ENCODE data around the gene EFNA5. TPM values are rescaled to one million over a fixed set of nuclear protein-coding genes. Genes with fewer than 3 reads are reported as not detected.

Gene EFNA5
- total and polyA plus RNA-seq, 2 of the 13 experiments (the other 11 are each of a cell fraction or from before 2014, with no cell fraction given) = not detected

DNA sequence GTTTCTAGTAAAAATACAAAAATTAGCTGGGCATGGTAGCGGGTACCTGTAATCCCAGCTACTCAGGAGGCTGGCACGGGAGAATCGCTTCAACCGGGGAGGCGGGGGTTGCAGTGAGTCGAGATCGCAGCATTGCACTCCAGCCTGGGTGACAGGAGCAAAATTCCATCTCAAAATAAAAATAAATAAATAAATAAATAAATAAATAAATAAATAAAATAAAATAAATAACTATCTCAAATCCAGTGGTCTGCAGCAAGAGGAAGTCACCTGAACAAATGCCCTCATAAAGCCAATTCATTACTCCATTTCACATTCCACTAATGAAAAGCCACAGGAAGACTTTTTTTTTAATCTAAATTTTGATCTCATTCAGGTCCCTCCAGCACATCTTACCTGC lies 114.2 kb downstream of the EFNA5 start:
- no peak for DNase-seq (ENCODE audit: low spot score)
- no peaks in the 10 kb centered on the region for H3K9me3 ChIP-seq (ENCODE audit: low read length)
- WGBS (ENCODE audit: low lambda C conversion rate) = 87% methylated on average over 7 of the region's 7 CpGs
- ATAC-seq = no peak
- no peak overlapping the region for H3K4me3 ChIP-seq (replicated peaks in 1 of 3; ENCODE audit: insufficient read depth in 1 of 3, low read depth in 2 of 3, low read length in 3 of 3)
- no peak for TF ChIP-seq ZSCAN31 (CRISPR knock-in tag; IDR thresholded peaks at IDR 0.05; ENCODE audit: low read depth)
- H4K20me1 ChIP-seq (ENCODE audit: insufficient read depth, low read length) = no peaks in the 10 kb centered on the region
- intact Hi-C loops (cut with micrococcal nuclease; ENCODE audit: unreplicated experiment) = no loop called here
- no peaks in the 10 kb centered on the region for H3K36me3 ChIP-seq (replicated peaks in 1 of 2; ENCODE audit: control insufficient read depth in 1 of 2, insufficient read depth in 2 of 2, low read length in 2 of 2)
- H2AFZ ChIP-seq (ENCODE audit: low read length) = no peak overlapping the region
- no peak overlapping the region for H3K4me2 ChIP-seq (ENCODE audit: low read depth, low read length)
- POLR2A ChIA-PET = no interaction called here
- H3K27ac ChIP-seq (ENCODE audit: extremely low read length, insufficient read depth, low read length) = no peak overlapping the region
- H3K4me1 ChIP-seq (ENCODE audit: insufficient read depth, low read length) = no peaks in the 10 kb centered on the region
- in situ Hi-C loops (cut with HindIII; ENCODE audit: extremely low pct_ligation_motif_present, low pct_unique_long_range_greater_than_20kb) = no loop called here
- CTCF ChIA-PET (ENCODE audit: low intra/inter-chr PET ratio, low total read pairs) = no interaction called here
- no peak overlapping the region for H3K9ac ChIP-seq (ENCODE audit: insufficient read depth, low read depth, low read length)
- no peak for FAIRE-seq
- no peaks in the 10 kb centered on the region; a peak in 1 of 5 replicates for H3K27me3 ChIP-seq (ENCODE audit: control insufficient read depth in 1 of 2, insufficient read depth in 2 of 2, low read length in 2 of 2)
- H3K79me2 ChIP-seq (ENCODE audit: insufficient read depth, low read length) = no peaks in the 10 kb centered on the region
- BruUV-seq (replicated peaks) = no TSS peak

DNA sequence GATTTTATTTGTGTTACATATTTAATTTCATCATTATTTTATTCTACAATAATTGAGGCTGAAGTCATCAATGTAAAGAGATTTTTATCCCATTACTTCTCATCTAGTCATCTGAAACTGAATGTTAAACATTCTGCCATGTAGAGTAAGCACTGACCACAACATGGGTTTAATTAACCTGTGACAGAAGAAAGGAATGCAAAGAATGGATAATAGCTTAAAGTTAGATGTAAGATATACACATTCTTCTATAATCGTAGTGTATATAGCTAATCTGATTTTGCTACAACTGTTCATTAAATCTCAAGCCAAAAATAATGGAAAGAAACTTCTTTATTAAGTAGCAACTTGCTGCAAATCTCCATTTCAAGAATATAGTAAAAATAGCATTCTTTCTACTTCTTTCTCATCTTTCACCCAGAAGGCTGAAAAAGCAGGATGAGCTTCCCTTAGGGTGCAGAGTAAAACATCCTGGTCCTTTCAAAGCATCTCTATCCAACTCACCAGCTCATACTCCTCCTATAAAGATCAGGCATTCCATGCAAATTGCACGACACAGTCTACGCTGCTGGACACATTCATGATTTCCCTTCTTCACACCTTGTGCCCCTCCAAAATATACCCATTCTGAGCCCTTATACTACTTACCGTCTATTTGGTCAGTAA lies 115.2 kb downstream of the EFNA5 start:
- TF ChIP-seq, protein P1, sequence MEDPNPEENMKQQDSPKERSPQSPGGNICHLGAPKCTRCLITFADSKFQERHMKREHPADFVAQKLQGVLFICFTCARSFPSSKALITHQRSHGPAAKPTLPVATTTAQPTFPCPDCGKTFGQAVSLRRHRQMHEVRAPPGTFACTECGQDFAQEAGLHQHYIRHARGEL (CRISPR knock-in tag; IDR thresholded peaks at IDR 0.05) = no peak
- TF ChIP-seq ZNF431 (CRISPR knock-in tag; IDR thresholded peaks at IDR 0.05; ENCODE audit: borderline replicate concordance, low read depth) (no peak), TAF15 (IDR thresholded peaks at IDR 0.05; ENCODE audit: low read depth, low read length, poor library complexity, severe bottlenecking) (no peak), ZMYM4 (CRISPR knock-in tag; IDR thresholded peaks at IDR 0.05) (no peak)
- TF ChIP-seq, protein P2, sequence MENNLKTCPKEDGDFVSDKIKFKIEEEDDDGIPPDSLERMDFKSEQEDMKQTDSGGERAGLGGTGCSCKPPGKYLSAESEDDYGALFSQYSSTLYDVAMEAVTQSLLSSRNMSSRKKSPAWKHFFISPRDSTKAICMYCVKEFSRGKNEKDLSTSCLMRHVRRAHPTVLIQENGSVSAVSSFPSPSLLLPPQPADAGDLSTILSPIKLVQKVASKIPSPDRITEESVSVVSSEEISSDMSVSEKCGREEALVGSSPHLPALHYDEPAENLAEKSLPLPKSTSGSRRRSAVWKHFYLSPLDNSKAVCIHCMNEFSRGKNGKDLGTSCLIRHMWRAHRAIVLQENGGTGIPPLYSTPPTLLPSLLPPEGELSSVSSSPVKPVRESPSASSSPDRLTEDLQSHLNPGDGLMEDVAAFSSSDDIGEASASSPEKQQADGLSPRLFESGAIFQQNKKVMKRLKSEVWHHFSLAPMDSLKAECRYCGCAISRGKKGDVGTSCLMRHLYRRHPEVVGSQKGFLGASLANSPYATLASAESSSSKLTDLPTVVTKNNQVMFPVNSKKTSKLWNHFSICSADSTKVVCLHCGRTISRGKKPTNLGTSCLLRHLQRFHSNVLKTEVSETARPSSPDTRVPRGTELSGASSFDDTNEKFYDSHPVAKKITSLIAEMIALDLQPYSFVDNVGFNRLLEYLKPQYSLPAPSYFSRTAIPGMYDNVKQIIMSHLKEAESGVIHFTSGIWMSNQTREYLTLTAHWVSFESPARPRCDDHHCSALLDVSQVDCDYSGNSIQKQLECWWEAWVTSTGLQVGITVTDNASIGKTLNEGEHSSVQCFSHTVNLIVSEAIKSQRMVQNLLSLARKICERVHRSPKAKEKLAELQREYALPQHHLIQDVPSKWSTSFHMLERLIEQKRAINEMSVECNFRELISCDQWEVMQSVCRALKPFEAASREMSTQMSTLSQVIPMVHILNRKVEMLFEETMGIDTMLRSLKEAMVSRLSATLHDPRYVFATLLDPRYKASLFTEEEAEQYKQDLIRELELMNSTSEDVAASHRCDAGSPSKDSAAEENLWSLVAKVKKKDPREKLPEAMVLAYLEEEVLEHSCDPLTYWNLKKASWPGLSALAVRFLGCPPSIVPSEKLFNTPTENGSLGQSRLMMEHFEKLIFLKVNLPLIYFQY (CRISPR knock-in tag; IDR thresholded peaks at IDR 0.05; ENCODE audit: borderline replicate concordance) = no peak
- TF ChIP-seq, protein P3, sequence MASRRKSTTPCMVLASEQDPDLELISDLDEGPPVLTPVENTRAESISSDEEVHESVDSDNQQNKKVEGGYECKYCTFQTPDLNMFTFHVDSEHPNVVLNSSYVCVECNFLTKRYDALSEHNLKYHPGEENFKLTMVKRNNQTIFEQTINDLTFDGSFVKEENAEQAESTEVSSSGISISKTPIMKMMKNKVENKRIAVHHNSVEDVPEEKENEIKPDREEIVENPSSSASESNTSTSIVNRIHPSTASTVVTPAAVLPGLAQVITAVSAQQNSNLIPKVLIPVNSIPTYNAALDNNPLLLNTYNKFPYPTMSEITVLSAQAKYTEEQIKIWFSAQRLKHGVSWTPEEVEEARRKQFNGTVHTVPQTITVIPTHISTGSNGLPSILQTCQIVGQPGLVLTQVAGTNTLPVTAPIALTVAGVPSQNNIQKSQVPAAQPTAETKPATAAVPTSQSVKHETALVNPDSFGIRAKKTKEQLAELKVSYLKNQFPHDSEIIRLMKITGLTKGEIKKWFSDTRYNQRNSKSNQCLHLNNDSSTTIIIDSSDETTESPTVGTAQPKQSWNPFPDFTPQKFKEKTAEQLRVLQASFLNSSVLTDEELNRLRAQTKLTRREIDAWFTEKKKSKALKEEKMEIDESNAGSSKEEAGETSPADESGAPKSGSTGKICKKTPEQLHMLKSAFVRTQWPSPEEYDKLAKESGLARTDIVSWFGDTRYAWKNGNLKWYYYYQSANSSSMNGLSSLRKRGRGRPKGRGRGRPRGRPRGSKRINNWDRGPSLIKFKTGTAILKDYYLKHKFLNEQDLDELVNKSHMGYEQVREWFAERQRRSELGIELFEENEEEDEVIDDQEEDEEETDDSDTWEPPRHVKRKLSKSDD (CRISPR knock-in tag; IDR thresholded peaks at IDR 0.05; ENCODE audit: low read depth) = no peak
- no peak for ATAC-seq
- POLR2A ChIA-PET = no interaction called here
- Histone ChIP-seq H3K4me3 (replicated peaks in 1 of 3; ENCODE audit: insufficient read depth in 1 of 3, low read depth in 2 of 3, low read length in 3 of 3) (no peak overlapping the region), H3K9me3 (ENCODE audit: low read length) (no peaks in the 10 kb centered on the region), H3K27me3 (ENCODE audit: control insufficient read depth in 1 of 2, insufficient read depth in 2 of 2, low read length in 2 of 2) (no peaks in the 10 kb centered on the region; a peak in 1 of 5 replicates), H3K9ac (ENCODE audit: insufficient read depth, low read depth, low read length) (no peak overlapping the region), H4K20me1 (ENCODE audit: insufficient read depth, low read length) (no peaks in the 10 kb centered on the region), H3K4me2 (ENCODE audit: low read depth, low read length) (no peak overlapping the region), H3K4me1 (ENCODE audit: insufficient read depth, low read length) (no peaks in the 10 kb centered on the region), H3K27ac (ENCODE audit: extremely low read length, insufficient read depth, low read length) (no peak overlapping the region), H3K79me2 (ENCODE audit: insufficient read depth, low read length) (no peaks in the 10 kb centered on the region), H3K36me3 (replicated peaks in 1 of 2; ENCODE audit: control insufficient read depth in 1 of 2, insufficient read depth in 2 of 2, low read length in 2 of 2) (no peaks in the 10 kb centered on the region), H2AFZ (ENCODE audit: low read length) (no peak overlapping the region)
- in situ Hi-C loops (cut with HindIII; ENCODE audit: extremely low pct_ligation_motif_present, low pct_unique_long_range_greater_than_20kb) (no loop called here), intact Hi-C loops (cut with micrococcal nuclease; ENCODE audit: unreplicated experiment) (no loop called here)
- FAIRE-seq = no peak
- BruUV-seq (replicated peaks) = no TSS peak
- WGBS (ENCODE audit: low lambda C conversion rate) = 19% methylated on average over 4 of the region's 4 CpGs
- DNase-seq (ENCODE audit: low spot score) = no peak
- CTCF ChIA-PET (ENCODE audit: low intra/inter-chr PET ratio, low total read pairs) = no interaction called here

All from HepG2 (cell line).